ENCODE measurements around the gene ZNF730.
"Not testable (repeated sequence)": the region's sequence is repeated elsewhere in the genome, so short reads cannot be mapped to it uniquely, and the experiment has no call there.

ZNF730 gene

GRCh38 chr19:23116802-23117571 is at the start of gene ZNF730:
Gene ZNF730, plus strand, starts transcription at chr19:23117025. Its CDS starts 149 bp downstream, at chr19:23117174.
- H3K36me3 ChIP-seq (ENCODE audit: insufficient read depth, low read length): peaks cover 20% of the 10 kb centered on the region
- TF ChIP-seq EZH2 (IDR thresholded peaks at IDR 0.05) (no peak), POLR2AphosphoS5 (IDR thresholded peaks at IDR 0.05; ENCODE audit: borderline replicate concordance, low read depth, low read length) (peak; percentile 55; the same call in 1 of the 2 replicates)
- 0 out of 2 replicates have a peak, but pooled peaks cover 4% of the 10 kb centered on the region for H3K9me3 ChIP-seq (ENCODE audit: low read depth, low read length)
- peak within 1 kb of the TSS; percentile 78 for H3K4me3 ChIP-seq
- H3K27ac ChIP-seq: peak within 1 kb of the TSS; percentile 78
- DNase-seq (ENCODE audit: low read depth, low spot score): peak; percentile 6
- H3K9ac ChIP-seq (ENCODE audit: insufficient read length): peak within 1 kb of the TSS; percentile 84

- TF ChIP-seq POLR2AphosphoS5 (IDR thresholded peaks at IDR 0.05; ENCODE audit: borderline replicate concordance, low read depth, low read length): no peak
- TF ChIP-seq FOXP2 (optimal IDR thresholded peaks at IDR 0.05; ENCODE audit: control extremely low read depth, extremely low read length, insufficient read depth): no peak
- TF ChIP-seq EZH2 (IDR thresholded peaks at IDR 0.05): no peak
- Histone ChIP-seq H3K9ac (ENCODE audit: insufficient read length) (no peak overlapping the region), H3K4me3 (no peak overlapping the region), H3K9me3 (ENCODE audit: low read depth, low read length) (no peaks in the 10 kb centered on the region), H3K36me3 (ENCODE audit: insufficient read depth, low read length) (no peaks in the 10 kb centered on the region), H3K27ac (no peak overlapping the region)
- no peak for DNase-seq (ENCODE audit: low read depth, low spot score)
Measured at GRCh38 chr19:23070353-23071146, 46.3 kb upstream of the ZNF730 start.

GRCh38 chr19:23071147-23071511 is 45.7 kb upstream of the ZNF730 start:
- DNase-seq (ENCODE audit: low read depth, low spot score): no peak
- TF ChIP-seq EZH2 (IDR thresholded peaks at IDR 0.05) (no peak), FOXP2 (optimal IDR thresholded peaks at IDR 0.05; ENCODE audit: control extremely low read depth, extremely low read length, insufficient read depth) (no peak), POLR2AphosphoS5 (IDR thresholded peaks at IDR 0.05; ENCODE audit: borderline replicate concordance, low read depth, low read length) (no peak)
- Histone ChIP-seq H3K36me3 (ENCODE audit: insufficient read depth, low read length) (no peaks in the 10 kb centered on the region), H3K9ac (ENCODE audit: insufficient read length) (no peak overlapping the region), H3K9me3 (ENCODE audit: low read depth, low read length) (no peaks in the 10 kb centered on the region), H3K27ac (no peak overlapping the region), H3K4me3 (no peak overlapping the region)

- Histone ChIP-seq H3K9me3 (ENCODE audit: low read depth, low read length) (no peaks in the 10 kb centered on the region), H3K4me3 (peak overlapping the region; percentile 83), H3K9ac (ENCODE audit: insufficient read length) (peak overlapping the region; percentile 86), H3K27ac (peak overlapping the region; percentile 68; the same call in 1 of the 2 replicates), H3K36me3 (ENCODE audit: insufficient read depth, low read length) (peaks cover 4% of the 10 kb centered on the region; the same call in 1 of the 2 replicates)
- TF ChIP-seq EZH2 (IDR thresholded peaks at IDR 0.05): no peak
- TF ChIP-seq POLR2AphosphoS5 (IDR thresholded peaks at IDR 0.05; ENCODE audit: borderline replicate concordance, low read depth, low read length): peak; percentile 68; the same call in 1 of the 2 replicates
- peak; percentile 26 for DNase-seq (ENCODE audit: low read depth, low spot score)
Measured at GRCh38 chr19:23075031-23075733, 41.6 kb upstream of the ZNF730 start.

GRCh38 chr19:23077776-23078175 is 39.0 kb upstream of the ZNF730 start:
- not testable (repeated sequence) for H3K9me3 ChIP-seq (ENCODE audit: low read depth, low read length); H3K9ac ChIP-seq (ENCODE audit: insufficient read length); H3K4me3 ChIP-seq; DNase-seq (ENCODE audit: low read depth, low spot score); H3K27ac ChIP-seq
- peaks cover 15% of the 10 kb centered on the region; the same call in 1 of the 2 replicates for H3K36me3 ChIP-seq (ENCODE audit: insufficient read depth, low read length)

GRCh38 chr19:23093832-23094231 is 23.0 kb upstream of the ZNF730 start:
- Histone ChIP-seq H3K36me3 (ENCODE audit: insufficient read depth, low read length) (peaks cover 64% of the 10 kb centered on the region), H3K9ac (ENCODE audit: insufficient read length) (no peak overlapping the region)

GRCh38 chr19:23095418-23095817 is 21.4 kb upstream of the ZNF730 start:
- H3K9me3 ChIP-seq (ENCODE audit: low read depth, low read length): no peaks in the 10 kb centered on the region
- TF ChIP-seq EZH2 (IDR thresholded peaks at IDR 0.05): no peak
- no peak for TF ChIP-seq FOXP2 (optimal IDR thresholded peaks at IDR 0.05; ENCODE audit: control extremely low read depth, extremely low read length, insufficient read depth)
- no peak for TF ChIP-seq POLR2AphosphoS5 (IDR thresholded peaks at IDR 0.05; ENCODE audit: borderline replicate concordance, low read depth, low read length)

More at GRCh38 chr19:23093832-23094231, 23.0 kb upstream of the ZNF730 start:
- no peak for TF ChIP-seq EZH2 (IDR thresholded peaks at IDR 0.05)
- no peak for TF ChIP-seq FOXP2 (optimal IDR thresholded peaks at IDR 0.05; ENCODE audit: control extremely low read depth, extremely low read length, insufficient read depth)
- TF ChIP-seq POLR2AphosphoS5 (IDR thresholded peaks at IDR 0.05; ENCODE audit: borderline replicate concordance, low read depth, low read length): no peak
- Histone ChIP-seq H3K4me3 (no peak overlapping the region), H3K27ac (no peak overlapping the region), H3K9me3 (ENCODE audit: low read depth, low read length) (no peaks in the 10 kb centered on the region)
- no peak for DNase-seq (ENCODE audit: low read depth, low spot score)

GRCh38 chr19:23098286-23098685 is 18.5 kb upstream of the ZNF730 start:
- TF ChIP-seq POLR2AphosphoS5 (IDR thresholded peaks at IDR 0.05; ENCODE audit: borderline replicate concordance, low read depth, low read length) (no peak), FOXP2 (optimal IDR thresholded peaks at IDR 0.05; ENCODE audit: control extremely low read depth, extremely low read length, insufficient read depth) (no peak), EZH2 (IDR thresholded peaks at IDR 0.05) (no peak)
- no peak for DNase-seq (ENCODE audit: low read depth, low spot score)
- Histone ChIP-seq H3K9me3 (ENCODE audit: low read depth, low read length) (no peaks in the 10 kb centered on the region), H3K9ac (ENCODE audit: insufficient read length) (no peak overlapping the region), H3K4me3 (no peak overlapping the region), H3K27ac (no peak overlapping the region), H3K36me3 (ENCODE audit: insufficient read depth, low read length) (peaks cover 78% of the 10 kb centered on the region)

More at GRCh38 chr19:23095418-23095817, 21.4 kb upstream of the ZNF730 start:
- Histone ChIP-seq H3K9ac (ENCODE audit: insufficient read length) (no peak overlapping the region), H3K27ac (no peak overlapping the region), H3K4me3 (no peak overlapping the region), H3K36me3 (ENCODE audit: insufficient read depth, low read length) (peaks cover 71% of the 10 kb centered on the region)
- DNase-seq (ENCODE audit: low read depth, low spot score): no peak
